Mononuclear cell (primary cell): ENCODE data around the gene C4A. TPM values are rescaled to one million over a fixed set of nuclear protein-coding genes. Genes with fewer than 3 reads are reported as not detected.
"Not testable (repeated sequence)": the region's sequence is repeated elsewhere in the genome, so short reads cannot be mapped to it uniquely, and the experiment has no call there.

Source experiments
- H3K27me3 ChIP-seq: 2 replicates; pipeline ENCODE4 v1.6.0; 2011; ENCODE audit warnings: low read length, control low read depth; ENCODE audit not compliant: insufficient read depth
- H3K4me1 ChIP-seq: 2 replicates; pipeline ENCODE4 v1.5.1; 2011; ENCODE audit warnings: mild to moderate bottlenecking, low read length, control low read depth; ENCODE audit not compliant: insufficient read depth
- H3K4me3 ChIP-seq: 2 replicates; pipeline ENCODE4 v1.5.1; 2011; ENCODE audit warnings: mild to moderate bottlenecking, low read length, moderate library complexity
- H3K9me3 ChIP-seq: 2 replicates; pipeline ENCODE4 v1.5.1; 2011; ENCODE audit warnings: low read depth, mild to moderate bottlenecking, control low read depth, low read length
- total RNA-seq: library from RNA; depleted of rRNA; stranded (reverse); fragments of >200 nt; gene quantifications from one replicate; pipeline ENCODE4 v1.2.3, GENCODE V29; 2012

Gene C4A
- total RNA-seq: 0.94 TPM

DNA sequence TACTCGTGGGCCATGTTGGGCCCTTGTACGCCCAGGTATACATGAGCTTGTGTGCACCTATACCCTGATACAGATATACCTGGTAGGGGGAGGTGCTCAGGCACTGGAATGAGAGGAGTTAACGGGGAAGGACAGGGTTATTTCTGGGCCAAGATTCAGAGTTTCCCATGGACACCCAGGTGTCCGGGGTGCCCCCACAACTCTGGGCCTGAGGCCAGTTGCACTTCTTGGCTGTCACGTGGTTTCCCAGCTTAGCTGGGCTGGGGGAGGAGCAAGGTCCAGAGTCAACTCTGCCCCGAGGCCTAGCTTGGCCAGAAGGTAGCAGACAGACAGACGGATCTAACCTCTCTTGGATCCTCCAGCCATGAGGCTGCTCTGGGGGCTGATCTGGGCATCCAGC, at the start of gene C4A:
Gene C4A, plus strand, starts transcription at position 314 of the 400 bp plus-strand sequence. Its CDS starts 51 bp downstream, at position 365.
- not testable (repeated sequence) for H3K4me1 ChIP-seq, H3K9me3 ChIP-seq, H3K4me3 ChIP-seq, H3K27me3 ChIP-seq

DNA sequence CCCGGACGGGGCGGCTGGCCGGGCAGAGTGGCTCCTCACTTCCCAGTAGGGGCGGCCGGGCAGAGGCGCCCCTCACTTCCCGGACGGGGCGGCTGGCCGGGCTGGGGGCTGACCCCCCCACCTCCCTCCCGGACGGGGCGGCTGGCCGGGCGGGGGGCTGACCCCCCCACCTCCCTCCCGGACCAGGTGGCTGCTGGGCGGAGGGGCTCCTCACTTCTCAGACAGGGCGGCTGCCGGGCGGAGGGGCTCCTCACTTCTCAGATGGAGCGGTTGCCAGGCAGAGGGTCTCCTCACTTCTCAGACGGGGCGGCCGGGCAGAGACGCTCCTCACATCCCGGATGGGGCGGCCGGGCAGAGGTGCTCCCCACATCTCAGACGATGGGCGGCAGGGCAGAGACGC, 49.7 kb upstream of the C4A start:
- not testable (repeated sequence) for H3K27me3 ChIP-seq, H3K4me3 ChIP-seq, H3K9me3 ChIP-seq, H3K4me1 ChIP-seq

DNA sequence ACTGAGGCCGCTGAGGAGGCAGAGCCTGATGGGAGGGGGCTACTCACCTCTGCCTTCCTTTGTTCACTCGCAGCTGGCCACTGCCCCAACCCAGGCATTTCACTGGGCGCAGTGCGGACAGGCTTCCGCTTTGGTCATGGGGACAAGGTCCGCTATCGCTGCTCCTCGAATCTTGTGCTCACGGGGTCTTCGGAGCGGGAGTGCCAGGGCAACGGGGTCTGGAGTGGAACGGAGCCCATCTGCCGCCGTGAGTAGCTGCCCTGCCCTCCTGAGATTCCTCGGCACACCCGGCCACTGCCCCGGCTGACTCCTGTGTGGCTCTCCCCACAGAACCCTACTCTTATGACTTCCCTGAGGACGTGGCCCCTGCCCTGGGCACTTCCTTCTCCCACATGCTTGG, 48.3 kb upstream of the C4A start:
- no peaks in the 10 kb centered on the region for H3K9me3 ChIP-seq
- H3K4me1 ChIP-seq: peaks cover 5% of the 10 kb centered on the region
- no peaks in the 10 kb centered on the region for H3K27me3 ChIP-seq
- H3K4me3 ChIP-seq: no peak overlapping the region

DNA sequence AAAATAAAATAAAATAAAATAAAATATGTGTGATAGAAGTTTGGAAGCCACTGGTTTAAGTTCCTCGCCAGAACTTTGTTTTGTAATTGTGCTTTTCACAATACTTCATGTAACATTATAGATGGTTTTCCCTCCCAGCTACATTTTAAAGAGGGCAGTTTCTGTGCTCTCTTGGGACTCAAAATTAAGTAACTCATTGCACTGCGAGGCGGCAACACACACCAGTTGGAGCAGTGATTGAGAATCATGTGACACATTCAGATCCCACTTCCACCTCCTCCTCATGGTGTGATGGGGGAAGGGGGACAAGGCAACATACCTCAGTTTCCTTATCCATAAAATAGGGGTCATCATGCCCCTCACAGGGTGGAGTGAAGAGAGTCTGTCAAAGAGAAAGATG, 46.8 kb upstream of the C4A start:
- no peaks in the 10 kb centered on the region for H3K9me3 ChIP-seq
- no peak overlapping the region for H3K4me3 ChIP-seq
- H3K27me3 ChIP-seq: no peaks in the 10 kb centered on the region
- H3K4me1 ChIP-seq: no peaks in the 10 kb centered on the region

DNA sequence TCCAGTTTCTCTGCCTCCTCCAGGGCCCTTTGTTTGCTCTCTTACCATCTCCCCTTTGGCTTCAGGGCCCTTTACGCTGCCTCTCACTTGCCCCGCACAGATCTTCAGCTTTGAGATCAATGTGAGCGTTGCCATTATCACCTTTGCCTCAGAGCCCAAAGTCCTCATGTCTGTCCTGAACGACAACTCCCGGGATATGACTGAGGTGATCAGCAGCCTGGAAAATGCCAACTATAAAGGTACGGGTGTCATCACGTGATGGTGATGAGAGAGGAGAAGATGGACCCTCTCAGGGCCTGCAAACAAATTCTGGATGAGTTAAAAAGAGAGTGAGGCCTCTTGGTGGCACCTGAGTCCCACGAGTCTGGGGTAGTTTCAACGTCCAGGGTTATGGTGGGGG, 46.0 kb upstream of the C4A start:
- no peaks in the 10 kb centered on the region for H3K27me3 ChIP-seq
- H3K4me1 ChIP-seq: no peaks in the 10 kb centered on the region
- H3K9me3 ChIP-seq: no peaks in the 10 kb centered on the region
- H3K4me3 ChIP-seq: no peak overlapping the region

DNA sequence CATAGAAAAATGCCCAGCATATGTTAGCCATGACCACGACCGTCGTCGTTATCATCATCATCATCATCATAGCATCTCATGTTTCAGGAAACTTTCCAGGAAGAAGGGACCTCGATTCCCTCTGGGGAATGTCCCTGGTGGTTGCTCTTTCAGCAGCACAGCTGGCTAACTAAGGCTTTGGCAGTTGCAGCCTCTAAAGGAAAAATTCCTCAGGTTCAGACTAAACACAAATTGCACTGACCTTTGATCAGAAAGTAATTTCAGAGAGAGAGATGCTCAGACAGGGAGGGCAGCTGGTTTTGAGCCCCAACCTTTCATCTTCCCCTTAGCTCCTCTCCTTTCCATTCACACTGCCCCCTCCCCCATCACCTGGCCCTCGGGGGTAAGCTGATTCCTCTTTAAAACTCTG, 41.6 kb upstream of the C4A start:
- no peaks in the 10 kb centered on the region for H3K9me3 ChIP-seq
- no peaks in the 10 kb centered on the region for H3K27me3 ChIP-seq
- no peak overlapping the region for H3K4me3 ChIP-seq
- H3K4me1 ChIP-seq: no peaks in the 10 kb centered on the region

DNA sequence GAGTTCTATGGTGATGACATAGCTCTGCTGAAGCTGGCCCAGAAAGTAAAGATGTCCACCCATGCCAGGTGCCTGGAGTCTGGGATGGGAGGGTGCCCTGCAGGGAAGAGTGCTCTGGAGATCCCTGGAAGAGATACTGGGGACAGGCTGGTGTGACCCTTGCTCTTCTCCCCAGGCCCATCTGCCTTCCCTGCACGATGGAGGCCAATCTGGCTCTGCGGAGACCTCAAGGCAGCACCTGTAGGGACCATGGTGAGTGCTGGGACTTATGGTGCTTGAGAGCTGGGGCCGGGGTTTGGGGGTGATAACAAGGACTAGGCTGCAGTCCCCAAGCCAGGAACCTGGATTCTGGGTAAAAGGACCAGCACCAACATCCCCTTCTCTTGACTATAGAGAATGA, 38.1 kb upstream of the C4A start:
- no peaks in the 10 kb centered on the region for H3K9me3 ChIP-seq
- no peaks in the 10 kb centered on the region for H3K4me1 ChIP-seq
- H3K4me3 ChIP-seq: no peak overlapping the region
- no peaks in the 10 kb centered on the region for H3K27me3 ChIP-seq

DNA sequence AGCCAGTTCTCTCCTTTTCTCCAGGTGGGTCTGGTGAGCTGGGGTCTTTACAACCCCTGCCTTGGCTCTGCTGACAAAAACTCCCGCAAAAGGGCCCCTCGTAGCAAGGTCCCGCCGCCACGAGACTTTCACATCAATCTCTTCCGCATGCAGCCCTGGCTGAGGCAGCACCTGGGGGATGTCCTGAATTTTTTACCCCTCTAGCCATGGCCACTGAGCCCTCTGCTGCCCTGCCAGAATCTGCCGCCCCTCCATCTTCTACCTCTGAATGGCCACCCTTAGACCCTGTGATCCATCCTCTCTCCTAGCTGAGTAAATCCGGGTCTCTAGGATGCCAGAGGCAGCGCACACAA, 36.7 kb upstream of the C4A start:
- H3K4me3 ChIP-seq: no peak overlapping the region
- no peaks in the 10 kb centered on the region for H3K9me3 ChIP-seq
- no peaks in the 10 kb centered on the region for H3K4me1 ChIP-seq
- no peaks in the 10 kb centered on the region for H3K27me3 ChIP-seq

DNA sequence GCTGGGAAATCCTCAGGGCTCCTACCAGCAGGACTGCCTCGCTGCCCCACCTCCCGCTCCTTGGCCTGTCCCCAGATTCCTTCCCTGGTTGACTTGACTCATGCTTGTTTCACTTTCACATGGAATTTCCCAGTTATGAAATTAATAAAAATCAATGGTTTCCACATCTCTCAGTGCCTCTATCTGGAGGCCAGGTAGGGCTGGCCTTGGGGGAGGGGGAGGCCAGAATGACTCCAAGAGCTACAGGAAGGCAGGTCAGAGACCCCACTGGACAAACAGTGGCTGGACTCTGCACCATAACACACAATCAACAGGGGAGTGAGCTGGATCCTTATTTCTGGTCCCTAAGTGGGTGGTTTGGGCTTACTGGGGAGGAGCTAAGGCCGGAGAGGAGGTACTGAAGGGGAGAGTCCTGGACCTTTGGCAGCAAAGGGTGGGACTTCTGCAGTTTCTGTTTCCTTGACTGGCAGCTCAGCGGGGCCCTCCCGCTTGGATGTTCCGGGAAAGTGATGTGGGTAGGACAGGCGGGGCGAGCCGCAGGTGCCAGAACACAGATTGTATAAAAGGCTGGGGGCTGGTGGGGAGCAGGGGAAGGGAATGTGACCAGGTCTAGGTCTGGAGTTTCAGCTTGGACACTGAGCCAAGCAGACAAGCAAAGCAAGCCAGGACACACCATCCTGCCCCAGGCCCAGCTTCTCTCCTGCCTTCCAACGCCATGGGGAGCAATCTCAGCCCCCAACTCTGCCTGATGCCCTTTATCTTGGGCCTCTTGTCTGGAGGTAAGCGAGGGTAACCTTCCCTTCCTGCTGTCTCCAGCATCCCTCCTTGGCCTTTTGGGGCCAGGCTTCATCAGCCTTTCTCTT, 36.1 kb upstream of the C4A start, which contains the start of gene CFB:
Gene CFB, plus strand, starts transcription at position 589 of the 863 bp plus-strand sequence. Its CDS starts 127 bp downstream, at position 716.
- Histone ChIP-seq H3K4me3 (no peak within 1 kb of the TSS), H3K27me3 (no peaks in the 10 kb centered on the region), H3K4me1 (no peaks in the 10 kb centered on the region), H3K9me3 (no peaks in the 10 kb centered on the region)

DNA sequence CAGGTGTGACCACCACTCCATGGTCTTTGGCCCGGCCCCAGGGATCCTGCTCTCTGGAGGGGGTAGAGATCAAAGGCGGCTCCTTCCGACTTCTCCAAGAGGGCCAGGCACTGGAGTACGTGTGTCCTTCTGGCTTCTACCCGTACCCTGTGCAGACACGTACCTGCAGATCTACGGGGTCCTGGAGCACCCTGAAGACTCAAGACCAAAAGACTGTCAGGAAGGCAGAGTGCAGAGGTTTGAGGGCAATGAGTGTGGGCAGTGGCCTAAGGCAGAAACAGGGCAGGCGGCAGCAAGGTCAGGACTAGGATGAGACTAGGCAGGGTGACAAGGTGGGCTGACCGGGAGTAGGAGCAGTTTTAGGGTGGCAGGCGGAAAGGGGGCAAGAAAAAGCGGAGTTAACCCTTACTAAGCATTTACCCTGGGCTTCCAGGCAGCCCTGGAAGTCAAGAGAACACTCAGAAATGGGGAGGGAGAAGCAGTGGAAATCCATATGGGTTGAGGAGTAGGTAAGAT, 35.4 kb upstream of the C4A start:
- no peaks in the 10 kb centered on the region for H3K9me3 ChIP-seq
- no peak overlapping the region for H3K4me3 ChIP-seq
- no peaks in the 10 kb centered on the region for H3K27me3 ChIP-seq
- no peaks in the 10 kb centered on the region for H3K4me1 ChIP-seq

DNA sequence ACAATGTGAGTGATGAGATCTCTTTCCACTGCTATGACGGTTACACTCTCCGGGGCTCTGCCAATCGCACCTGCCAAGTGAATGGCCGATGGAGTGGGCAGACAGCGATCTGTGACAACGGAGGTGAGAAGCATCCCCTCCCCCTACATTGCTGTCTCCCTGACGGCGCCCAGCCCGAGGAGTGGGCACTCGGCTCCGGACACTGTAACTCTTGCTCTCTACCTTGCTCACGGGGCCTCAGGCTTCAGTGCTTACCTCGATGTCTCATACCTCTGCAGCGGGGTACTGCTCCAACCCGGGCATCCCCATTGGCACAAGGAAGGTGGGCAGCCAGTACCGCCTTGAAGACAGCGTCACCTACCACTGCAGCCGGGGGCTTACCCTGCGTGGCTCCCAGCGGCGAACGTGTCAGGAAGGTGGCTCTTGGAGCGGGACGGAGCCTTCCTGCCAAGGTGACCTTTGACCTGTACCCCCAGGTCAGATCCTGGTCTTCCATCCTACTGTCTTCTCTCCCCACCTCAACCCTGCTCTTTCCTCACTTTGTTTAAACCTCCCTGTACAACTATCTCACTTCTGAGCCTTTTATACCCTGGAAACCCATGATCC, 34.7 kb upstream of the C4A start:
- H3K9me3 ChIP-seq: no peaks in the 10 kb centered on the region
- H3K4me1 ChIP-seq: no peaks in the 10 kb centered on the region
- H3K4me3 ChIP-seq: no peak overlapping the region
- no peaks in the 10 kb centered on the region for H3K27me3 ChIP-seq

DNA sequence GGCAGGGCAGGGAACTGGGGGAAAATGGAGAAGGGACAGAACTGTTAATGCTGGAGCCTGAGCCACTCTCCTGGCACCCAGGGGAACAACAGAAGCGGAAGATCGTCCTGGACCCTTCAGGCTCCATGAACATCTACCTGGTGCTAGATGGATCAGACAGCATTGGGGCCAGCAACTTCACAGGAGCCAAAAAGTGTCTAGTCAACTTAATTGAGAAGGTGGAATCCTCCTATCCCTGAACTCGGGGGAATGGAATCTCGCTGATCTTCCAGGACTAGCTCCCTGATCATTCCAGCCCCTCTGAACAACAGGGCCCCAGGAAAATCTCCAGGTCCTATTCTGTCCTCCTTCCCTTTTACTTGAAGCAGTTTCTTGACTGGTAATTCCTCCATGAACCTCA, 34.0 kb upstream of the C4A start:
- Histone ChIP-seq H3K4me3 (no peak overlapping the region), H3K9me3 (no peaks in the 10 kb centered on the region), H3K27me3 (no peaks in the 10 kb centered on the region), H3K4me1 (no peaks in the 10 kb centered on the region)

DNA sequence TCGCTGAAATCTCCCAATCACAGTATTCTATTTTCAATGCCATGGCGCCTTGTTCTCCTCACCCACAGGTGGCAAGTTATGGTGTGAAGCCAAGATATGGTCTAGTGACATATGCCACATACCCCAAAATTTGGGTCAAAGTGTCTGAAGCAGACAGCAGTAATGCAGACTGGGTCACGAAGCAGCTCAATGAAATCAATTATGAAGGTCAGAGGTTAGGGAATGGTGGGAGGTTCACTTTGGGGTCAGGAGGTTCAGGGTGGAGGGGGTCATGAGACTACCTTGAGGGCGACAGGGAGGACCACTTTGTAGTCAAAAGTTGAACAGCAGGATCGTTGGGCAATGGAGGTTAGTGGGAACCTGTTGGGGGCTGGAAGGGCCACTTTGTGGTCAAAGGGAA, 33.6 kb upstream of the C4A start:
- Histone ChIP-seq H3K4me3 (no peak overlapping the region), H3K9me3 (no peaks in the 10 kb centered on the region), H3K4me1 (no peaks in the 10 kb centered on the region), H3K27me3 (no peaks in the 10 kb centered on the region)

DNA sequence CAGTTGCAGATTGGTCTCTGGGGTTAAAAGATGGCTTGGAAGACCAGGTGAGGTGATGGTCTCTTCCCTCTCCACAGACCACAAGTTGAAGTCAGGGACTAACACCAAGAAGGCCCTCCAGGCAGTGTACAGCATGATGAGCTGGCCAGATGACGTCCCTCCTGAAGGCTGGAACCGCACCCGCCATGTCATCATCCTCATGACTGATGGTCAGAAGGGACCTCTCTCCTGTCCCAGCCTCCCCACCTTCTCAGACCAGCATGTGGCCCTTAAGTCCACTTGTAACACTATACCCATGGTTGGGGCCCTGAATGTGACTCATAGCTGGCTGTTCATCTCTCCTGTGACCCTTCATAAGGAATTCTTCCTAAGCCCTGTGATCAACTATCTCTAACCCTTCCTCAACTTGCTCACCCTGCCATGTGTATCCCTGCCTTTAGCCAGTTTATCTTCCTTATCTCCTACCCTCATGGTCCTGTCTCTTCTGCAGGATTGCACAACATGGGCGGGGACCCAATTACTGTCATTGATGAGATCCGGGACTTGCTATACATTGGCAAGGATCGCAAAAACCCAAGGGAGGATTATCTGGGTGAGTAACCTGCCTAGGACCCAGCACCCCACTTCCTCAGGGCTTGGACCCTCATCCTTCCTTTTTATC, 33.0 kb upstream of the C4A start:
- no peaks in the 10 kb centered on the region for H3K9me3 ChIP-seq
- no peaks in the 10 kb centered on the region for H3K4me1 ChIP-seq
- H3K4me3 ChIP-seq: no peak overlapping the region
- H3K27me3 ChIP-seq: no peaks in the 10 kb centered on the region

DNA sequence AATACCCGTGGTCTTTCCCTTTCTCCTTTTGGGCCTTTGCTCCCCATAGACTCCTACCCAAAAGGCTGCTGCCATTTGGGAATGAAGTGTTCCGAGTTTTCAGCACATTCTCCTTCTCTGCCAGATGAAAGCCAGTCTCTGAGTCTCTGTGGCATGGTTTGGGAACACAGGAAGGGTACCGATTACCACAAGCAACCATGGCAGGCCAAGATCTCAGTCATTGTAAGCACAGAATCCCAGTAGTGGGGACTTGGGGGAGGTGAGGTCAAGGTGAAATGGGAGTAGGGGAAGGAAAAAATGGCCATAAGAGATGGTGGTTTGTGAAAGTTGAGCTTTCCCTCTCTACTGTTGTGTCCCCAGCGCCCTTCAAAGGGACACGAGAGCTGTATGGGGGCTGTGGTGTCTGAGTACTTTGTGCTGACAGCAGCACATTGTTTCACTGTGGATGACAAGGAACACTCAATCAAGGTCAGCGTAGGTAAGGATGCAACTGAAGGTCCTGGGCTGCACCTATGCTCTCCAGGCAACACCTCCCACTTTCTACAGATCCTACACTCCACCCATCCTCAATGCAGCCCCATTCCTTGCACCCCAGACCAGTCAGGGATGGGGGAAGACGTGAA, 31.8 kb upstream of the C4A start:
- H3K9me3 ChIP-seq: no peaks in the 10 kb centered on the region
- no peaks in the 10 kb centered on the region for H3K4me1 ChIP-seq
- no peaks in the 10 kb centered on the region for H3K27me3 ChIP-seq
- no peak overlapping the region for H3K4me3 ChIP-seq
